ENCODE data around the gene DNAH7.

DNA sequence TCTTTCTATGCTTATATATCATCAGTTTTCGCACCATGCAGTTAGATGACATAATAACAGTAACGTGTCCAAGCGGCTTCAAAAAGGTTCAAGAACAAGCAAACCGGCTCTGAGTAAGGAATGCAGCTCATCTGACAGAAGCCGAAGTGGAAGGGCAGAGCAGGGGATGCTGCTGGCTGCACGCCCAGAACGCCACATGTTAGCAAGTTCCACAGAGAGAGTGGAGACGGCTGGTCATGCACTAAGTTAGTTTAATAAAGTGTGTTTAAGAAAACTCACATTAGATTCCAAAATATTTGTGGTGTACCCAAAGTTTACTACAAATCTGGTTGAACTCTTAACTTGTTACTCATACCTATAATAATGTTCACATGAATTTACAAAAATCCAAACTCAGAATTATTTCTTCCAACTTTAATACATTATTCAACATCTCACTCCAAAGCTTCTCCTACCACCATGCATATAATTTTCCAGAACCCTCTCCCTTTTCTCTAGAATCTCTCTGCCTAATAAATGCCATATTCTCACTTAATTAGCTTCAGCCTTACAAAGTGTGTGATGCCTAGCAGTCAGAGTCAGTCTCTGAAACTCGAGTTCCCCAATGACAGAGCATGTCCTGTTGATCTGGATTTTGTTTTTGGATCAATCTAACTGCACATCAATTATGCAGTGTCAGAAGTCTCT is 170.0 kb downstream of the DNAH7 start:
- TF ChIP-seq, protein P1, sequence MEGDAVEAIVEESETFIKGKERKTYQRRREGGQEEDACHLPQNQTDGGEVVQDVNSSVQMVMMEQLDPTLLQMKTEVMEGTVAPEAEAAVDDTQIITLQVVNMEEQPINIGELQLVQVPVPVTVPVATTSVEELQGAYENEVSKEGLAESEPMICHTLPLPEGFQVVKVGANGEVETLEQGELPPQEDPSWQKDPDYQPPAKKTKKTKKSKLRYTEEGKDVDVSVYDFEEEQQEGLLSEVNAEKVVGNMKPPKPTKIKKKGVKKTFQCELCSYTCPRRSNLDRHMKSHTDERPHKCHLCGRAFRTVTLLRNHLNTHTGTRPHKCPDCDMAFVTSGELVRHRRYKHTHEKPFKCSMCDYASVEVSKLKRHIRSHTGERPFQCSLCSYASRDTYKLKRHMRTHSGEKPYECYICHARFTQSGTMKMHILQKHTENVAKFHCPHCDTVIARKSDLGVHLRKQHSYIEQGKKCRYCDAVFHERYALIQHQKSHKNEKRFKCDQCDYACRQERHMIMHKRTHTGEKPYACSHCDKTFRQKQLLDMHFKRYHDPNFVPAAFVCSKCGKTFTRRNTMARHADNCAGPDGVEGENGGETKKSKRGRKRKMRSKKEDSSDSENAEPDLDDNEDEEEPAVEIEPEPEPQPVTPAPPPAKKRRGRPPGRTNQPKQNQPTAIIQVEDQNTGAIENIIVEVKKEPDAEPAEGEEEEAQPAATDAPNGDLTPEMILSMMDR (IDR thresholded peaks at IDR 0.05), result no peak
- no peak for TF ChIP-seq POLR2AphosphoS5 (IDR thresholded peaks at IDR 0.05)
- no peak for TF ChIP-seq POLR2A (IDR thresholded peaks at IDR 0.05)
